Activated naive CD8-positive, alpha-beta T cell treated with anti-CD3 and anti-CD28 coated beads, Interleukin-2, amount 50 U/mL, for 24 hours (primary cell): ENCODE data around the gene USH1C.

ENCODE experiments used
- ATAC-seq: fragments of 150-1000 bp; cut with Tn5 transposase; one replicate; pipeline ENCODE4 v1.10.0; 2021
- DNase-seq: peaks from one replicate; pipeline ENCODE4 v3.0.0; 2021
- H3K27ac Mint-ChIP-seq: one replicate; pipeline ENCODE4 v1.8.0; 2021; ENCODE audit warnings: mild to moderate bottlenecking, mixed read lengths
- H3K27me3 Mint-ChIP-seq: one replicate; pipeline ENCODE4 v1.8.0; 2021; ENCODE audit warnings: mixed read lengths
- H3K36me3 Mint-ChIP-seq: one replicate; pipeline ENCODE4 v1.8.0; 2021; ENCODE audit warnings: low read depth, mixed read lengths
- H3K4me1 Mint-ChIP-seq: one replicate; pipeline ENCODE4 v1.8.0; 2021; ENCODE audit warnings: mixed read lengths
- H3K4me3 Mint-ChIP-seq: one replicate; pipeline ENCODE4 v1.8.0; 2021; ENCODE audit warnings: mild to moderate bottlenecking, moderate library complexity, mixed read lengths
- H3K9me3 Mint-ChIP-seq: one replicate; pipeline ENCODE4 v1.8.0; 2021; ENCODE audit warnings: mixed read lengths

Gene USH1C

GRCh38 chr11:17544181-17544622 is at the start of gene USH1C:
Gene USH1C, minus strand, starts transcription at chr11:17544416. Its CDS starts 109 bp downstream, at chr11:17544307.
- H3K36me3 Mint-ChIP-seq, result no peaks in the 10 kb centered on the region

GRCh38 chr11:17593466-17594245 is 49.4 kb upstream of the USH1C start:
- DNase-seq, result no peak

More at GRCh38 chr11:17544181-17544622, at the start of gene USH1C:
- Mint-ChIP-seq H3K27me3 (peaks cover 33% of the 10 kb centered on the region), H3K4me1 (peaks cover 2% of the 10 kb centered on the region), H3K4me3 (no peak within 1 kb of the TSS), H3K27ac (no peak within 1 kb of the TSS), H3K9me3 (no peaks in the 10 kb centered on the region)
- ATAC-seq (peak; percentile 43), DNase-seq (peak; percentile 34)

GRCh38 chr11:17591293-17591692 is 47.1 kb upstream of the USH1C start:
- ATAC-seq (no peak), DNase-seq (no peak)
- no peaks in the 10 kb centered on the region for H3K36me3 Mint-ChIP-seq
- no peaks in the 10 kb centered on the region for H3K9me3 Mint-ChIP-seq
- no peak overlapping the region for H3K4me3 Mint-ChIP-seq
- no peak overlapping the region for H3K27ac Mint-ChIP-seq
- H3K27me3 Mint-ChIP-seq, result peaks cover 7% of the 10 kb centered on the region
- H3K4me1 Mint-ChIP-seq, result no peaks in the 10 kb centered on the region

More at GRCh38 chr11:17593466-17594245, 49.4 kb upstream of the USH1C start:
- Mint-ChIP-seq H3K4me3 (no peak overlapping the region), H3K36me3 (no peaks in the 10 kb centered on the region), H3K4me1 (no peaks in the 10 kb centered on the region), H3K9me3 (no peaks in the 10 kb centered on the region), H3K27ac (no peak overlapping the region), H3K27me3 (peaks cover 4% of the 10 kb centered on the region)
- ATAC-seq, result no peak

GRCh38 chr11:17590463-17590862 is 46.2 kb upstream of the USH1C start:
- Mint-ChIP-seq H3K4me3 (no peak overlapping the region), H3K36me3 (no peaks in the 10 kb centered on the region), H3K27me3 (peaks cover 8% of the 10 kb centered on the region), H3K9me3 (no peaks in the 10 kb centered on the region), H3K4me1 (no peaks in the 10 kb centered on the region), H3K27ac (no peak overlapping the region)
- ATAC-seq (no peak), DNase-seq (no peak)

GRCh38 chr11:17588721-17589120 is 44.5 kb upstream of the USH1C start:
- peaks cover 10% of the 10 kb centered on the region for H3K27me3 Mint-ChIP-seq

GRCh38 chr11:17588166-17588565 is 44.0 kb upstream of the USH1C start:
- ATAC-seq (no peak), DNase-seq (no peak)
- Mint-ChIP-seq H3K4me1 (no peaks in the 10 kb centered on the region), H3K36me3 (no peaks in the 10 kb centered on the region), H3K27me3 (peaks cover 10% of the 10 kb centered on the region), H3K27ac (no peak overlapping the region), H3K4me3 (no peak overlapping the region), H3K9me3 (no peaks in the 10 kb centered on the region)

More at GRCh38 chr11:17588721-17589120, 44.5 kb upstream of the USH1C start:
- ATAC-seq (no peak), DNase-seq (no peak)
- H3K4me1 Mint-ChIP-seq, result no peaks in the 10 kb centered on the region
- no peaks in the 10 kb centered on the region for H3K36me3 Mint-ChIP-seq
- no peak overlapping the region for H3K27ac Mint-ChIP-seq
- H3K4me3 Mint-ChIP-seq, result no peak overlapping the region
- H3K9me3 Mint-ChIP-seq, result no peaks in the 10 kb centered on the region

- Mint-ChIP-seq H3K4me3 (no peak overlapping the region), H3K36me3 (no peaks in the 10 kb centered on the region), H3K9me3 (no peaks in the 10 kb centered on the region), H3K27me3 (peaks cover 7% of the 10 kb centered on the region), H3K27ac (no peak overlapping the region), H3K4me1 (no peaks in the 10 kb centered on the region)
- ATAC-seq (no peak), DNase-seq (no peak)
These were observed 41.9 kb upstream of the USH1C start for GRCh38 chr11:17585911-17586695.

GRCh38 chr11:17581732-17582053 is 37.5 kb upstream of the USH1C start:
- Mint-ChIP-seq H3K9me3 (no peaks in the 10 kb centered on the region), H3K4me3 (no peak overlapping the region), H3K27ac (no peak overlapping the region), H3K4me1 (no peaks in the 10 kb centered on the region), H3K27me3 (peaks cover 4% of the 10 kb centered on the region), H3K36me3 (no peaks in the 10 kb centered on the region)
- ATAC-seq, result no peak
- DNase-seq, result no peak

GRCh38 chr11:17581036-17581731 is 37.0 kb upstream of the USH1C start:
- Mint-ChIP-seq H3K36me3 (no peaks in the 10 kb centered on the region), H3K9me3 (no peaks in the 10 kb centered on the region), H3K4me1 (no peaks in the 10 kb centered on the region), H3K27me3 (peaks cover 4% of the 10 kb centered on the region), H3K4me3 (no peak overlapping the region), H3K27ac (no peak overlapping the region)
- DNase-seq (no peak), ATAC-seq (no peak)

- no peaks in the 10 kb centered on the region for H3K9me3 Mint-ChIP-seq
- H3K27me3 Mint-ChIP-seq, result peaks cover 2% of the 10 kb centered on the region
- H3K4me3 Mint-ChIP-seq, result no peak overlapping the region
- ATAC-seq (no peak), DNase-seq (no peak)
- H3K27ac Mint-ChIP-seq, result no peak overlapping the region
- no peaks in the 10 kb centered on the region for H3K36me3 Mint-ChIP-seq
- H3K4me1 Mint-ChIP-seq, result no peaks in the 10 kb centered on the region
These were observed 36.1 kb upstream of the USH1C start for GRCh38 chr11:17580271-17580670.

- Mint-ChIP-seq H3K9me3 (no peaks in the 10 kb centered on the region), H3K27me3 (peaks cover 2% of the 10 kb centered on the region), H3K4me3 (no peak overlapping the region), H3K36me3 (no peaks in the 10 kb centered on the region), H3K4me1 (no peaks in the 10 kb centered on the region), H3K27ac (no peak overlapping the region)
- ATAC-seq, result no peak
- no peak for DNase-seq
These were observed 35.2 kb upstream of the USH1C start for GRCh38 chr11:17579451-17579850.

- Mint-ChIP-seq H3K9me3 (no peaks in the 10 kb centered on the region), H3K36me3 (no peaks in the 10 kb centered on the region), H3K4me3 (no peak overlapping the region), H3K27me3 (peaks cover 2% of the 10 kb centered on the region), H3K27ac (no peak overlapping the region), H3K4me1 (no peaks in the 10 kb centered on the region)
- ATAC-seq (no peak), DNase-seq (no peak)
These were observed 34.7 kb upstream of the USH1C start for GRCh38 chr11:17578958-17579357.

- H3K27ac Mint-ChIP-seq, result no peak overlapping the region
- H3K9me3 Mint-ChIP-seq, result no peaks in the 10 kb centered on the region
- ATAC-seq (no peak), DNase-seq (no peak)
- no peaks in the 10 kb centered on the region for H3K36me3 Mint-ChIP-seq
- H3K4me3 Mint-ChIP-seq, result no peak overlapping the region
- no peaks in the 10 kb centered on the region for H3K4me1 Mint-ChIP-seq
- peaks cover 2% of the 10 kb centered on the region for H3K27me3 Mint-ChIP-seq
These were observed 34.1 kb upstream of the USH1C start for GRCh38 chr11:17578296-17578695.

- Mint-ChIP-seq H3K4me1 (no peaks in the 10 kb centered on the region), H3K4me3 (no peak overlapping the region), H3K27ac (no peak overlapping the region), H3K27me3 (peaks cover 4% of the 10 kb centered on the region), H3K36me3 (no peaks in the 10 kb centered on the region), H3K9me3 (no peaks in the 10 kb centered on the region)
- DNase-seq, result no peak
- ATAC-seq, result no peak
These were observed 31.5 kb upstream of the USH1C start for GRCh38 chr11:17575431-17576425.
